K562 (cell line): Measurements from ENCODE around the gene TCEAL2.
"Not testable (repeated sequence)": the region's sequence is repeated elsewhere in the genome, so short reads cannot be mapped to it uniquely, and the experiment has no call there.

Experiments
- ATF3 ChIP-seq, 2 experiments: fragments of 450-650 bp in 1 of 2; sonication (generic) in 1 of 2; formaldehyde crosslinking in 1 of 2; IDR thresholded peaks in 1 of 2; conservative IDR thresholded peaks in 1 of 2; 2 replicates each; pipeline versions ENCODE4 v1.6.1 to v1.8.1; 2016 to 2023; ENCODE audit warnings: mild to moderate bottlenecking in 2 of 2, moderate library complexity in 2 of 2, inconsistent platforms in 1 of 2, missing genetic modification reagents in 1 of 2
- BHLHE40 ChIP-seq: IDR thresholded peaks from 2 replicates; pipeline ENCODE4 v1.6.1; 2011; ENCODE audit warnings: low read length, improper control_type of control experiment
- CTCF ChIP-seq, 3 experiments: IDR thresholded peaks in 2 of 3; conservative IDR thresholded peaks in 1 of 3; 2 replicates each; pipeline ENCODE4 v1.5.1; 2011 to 2012; ENCODE audit warnings: low read length in 3 of 3, mild to moderate bottlenecking in 3 of 3, control low read depth in 2 of 3, improper control_type of control experiment in 1 of 3, inconsistent platforms in 1 of 3, low read depth in 1 of 3, mixed read lengths in 1 of 3, moderate library complexity in 1 of 3; ENCODE audit not compliant: insufficient read depth in 2 of 3
- EHMT2 ChIP-seq: fragments of 450-650 bp; IDR thresholded peaks from 2 replicates; pipeline ENCODE4 v1.6.1; 2018; ENCODE audit warnings: antibody characterized with exemption
- ESRRA ChIP-seq: fragments of 450-650 bp; IDR thresholded peaks from 2 replicates; pipeline ENCODE4 v1.6.1; 2014; ENCODE audit warnings: low read depth, mild to moderate bottlenecking, moderate library complexity, borderline replicate concordance
- GABPB1 ChIP-seq: sonication (generic); formaldehyde crosslinking; IDR thresholded peaks from 2 replicates; pipeline ENCODE4 v1.8.0; 2022; ENCODE audit warnings: mild to moderate bottlenecking, missing genetic modification reagents
- KDM1A ChIP-seq, 2 experiments: fragments of 450-650 bp; IDR thresholded peaks; 2 replicates each; pipeline ENCODE4 v1.6.1; 2016; ENCODE audit warnings: mild to moderate bottlenecking in 2 of 2
- POLR2A ChIP-seq: fragments of 450-650 bp; conservative IDR thresholded peaks from 2 replicates; pipeline ENCODE4 v1.6.1; 2016
- RFX5 ChIP-seq: IDR thresholded peaks from 2 replicates; pipeline ENCODE4 v1.6.1; 2011; ENCODE audit warnings: low read depth, mild to moderate bottlenecking, improper control_type of control experiment, low read length
- SIN3A ChIP-seq, 2 experiments: fragments of 150-350 bp in 1 of 2; IDR thresholded peaks; 2 replicates each; pipeline ENCODE4 v1.6.1; 2011 to 2016; ENCODE audit warnings: borderline replicate concordance in 2 of 2, low read depth in 2 of 2, low read length in 2 of 2, mild to moderate bottlenecking in 2 of 2, moderate library complexity in 2 of 2; ENCODE audit not compliant: control insufficient read depth in 1 of 2
- TFAP4 ChIP-seq: sonication (generic); formaldehyde crosslinking; IDR thresholded peaks from 2 replicates; pipeline ENCODE4 v1.8.0; 2022; ENCODE audit warnings: missing genetic modification reagents, mild to moderate bottlenecking, moderate library complexity, borderline replicate concordance
- ZC3H4 ChIP-seq: sonication (generic); formaldehyde crosslinking; IDR thresholded peaks from 2 replicates; pipeline ENCODE4 v1.9.0; 2021; ENCODE audit warnings: missing genetic modification reagents, borderline replicate concordance
- ZKSCAN3 ChIP-seq: fragments of 250-450 bp; sonication (Bioruptor Pico); IDR thresholded peaks from 2 replicates; pipeline ENCODE4 v1.4.0; 2020

- not testable (repeated sequence) for TF ChIP-seq SIN3A (IDR thresholded peaks at IDR 0.05; ENCODE audit: borderline replicate concordance in 2 of 2, control insufficient read depth in 1 of 2, low read depth in 2 of 2, low read length in 2 of 2); POLR2A; ATF3 (IDR thresholded peaks at IDR 0.05); ATF3 (CRISPR knock-in tag; conservative IDR thresholded peaks at IDR 0.05); ZC3H4 (CRISPR knock-in tag); ZKSCAN3; EHMT2; GABPB1 (CRISPR knock-in tag); CTCF (IDR thresholded peaks at IDR 0.05 in 2 of 3, conservative IDR thresholded peaks at IDR 0.05 in 1 of 3; ENCODE audit: insufficient read depth in 2 of 3, low read depth in 1 of 3, low read length in 3 of 3); RFX5; ESRRA; KDM1A (IDR thresholded peaks at IDR 0.05); TFAP4 (CRISPR knock-in tag); BHLHE40
Measured at GRCh38 chrX:102141631-102142030, 16.2 kb downstream of the TCEAL2 start.
